CD4-positive, alpha-beta T cell treated with Interferon alpha-2 for 1 hour (primary cell): ENCODE measurements around the gene BCR.
A peak's percentile ranks its signal among the peaks of the same experiment; 100 is the strongest.

Source experiments
- DNase-seq, 2 donors: peaks; one replicate each; pipeline ENCODE4 v3.0.0-alpha.2; 2020 to 2022

The BCR gene

DNA sequence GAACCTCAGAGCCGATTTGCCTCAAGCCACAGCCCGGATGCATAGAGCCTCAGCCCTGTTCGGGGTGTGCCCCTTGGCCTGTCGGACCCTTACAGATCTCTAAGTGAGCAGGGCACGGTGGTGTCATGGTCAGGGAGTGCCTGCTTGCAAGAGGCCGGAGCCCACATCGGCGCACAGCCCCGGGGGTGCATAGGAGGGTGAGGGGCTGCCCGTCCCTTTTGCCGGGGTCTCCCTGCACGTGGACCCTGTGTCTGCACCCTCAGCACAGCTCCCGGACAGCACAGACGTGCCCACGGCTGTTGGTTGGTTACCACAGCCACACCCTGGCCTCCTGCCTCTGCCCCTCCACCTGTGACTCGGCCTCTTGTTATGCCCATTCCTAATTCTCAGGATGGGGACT, 28.5 kb upstream of the BCR start:
- no peak for DNase-seq

DNA sequence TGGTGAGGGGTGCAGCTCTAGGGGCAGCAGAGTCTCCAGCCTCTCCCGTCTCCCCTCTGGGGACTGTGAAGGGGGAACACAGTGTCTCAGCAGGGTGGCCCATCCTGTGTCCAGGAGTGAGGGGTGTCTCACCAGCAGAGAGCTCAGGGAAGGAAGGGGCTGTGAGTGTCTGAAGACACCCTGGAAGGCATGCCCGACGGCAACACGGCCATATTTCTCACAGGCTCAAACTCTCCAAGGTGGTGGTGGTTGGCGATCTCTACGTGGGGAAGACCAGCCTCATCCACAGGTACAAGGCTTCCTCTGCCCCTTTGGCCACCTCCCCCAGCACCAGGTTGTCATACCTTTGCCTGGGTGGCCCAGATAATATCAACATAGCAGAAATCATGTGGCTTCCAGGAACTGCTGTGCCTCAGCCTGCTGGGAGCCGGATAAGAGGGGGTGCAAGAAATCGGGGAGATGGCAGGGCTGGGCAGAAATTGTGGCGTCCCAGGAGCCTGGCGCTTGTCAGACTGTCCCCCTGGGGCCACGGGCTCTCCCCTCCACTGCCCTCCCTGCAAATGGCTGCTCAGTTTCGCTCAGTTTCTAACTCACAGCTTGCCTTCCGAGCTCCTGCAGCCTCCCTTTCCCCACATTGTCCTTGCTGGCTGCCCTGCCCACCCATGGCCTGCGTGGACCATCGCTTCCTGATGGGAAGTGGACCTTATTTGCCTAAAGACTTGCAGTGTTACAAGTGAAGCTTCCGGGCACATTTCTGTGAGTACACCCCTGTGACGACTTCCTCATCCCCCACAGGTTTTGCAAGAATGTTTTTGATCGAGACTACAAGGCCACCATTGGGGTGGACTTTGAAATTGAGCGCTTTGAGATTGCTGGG, 27.8 kb upstream of the BCR start:
- DNase-seq = peak in 1 of 2 donors; percentile 39

DNA sequence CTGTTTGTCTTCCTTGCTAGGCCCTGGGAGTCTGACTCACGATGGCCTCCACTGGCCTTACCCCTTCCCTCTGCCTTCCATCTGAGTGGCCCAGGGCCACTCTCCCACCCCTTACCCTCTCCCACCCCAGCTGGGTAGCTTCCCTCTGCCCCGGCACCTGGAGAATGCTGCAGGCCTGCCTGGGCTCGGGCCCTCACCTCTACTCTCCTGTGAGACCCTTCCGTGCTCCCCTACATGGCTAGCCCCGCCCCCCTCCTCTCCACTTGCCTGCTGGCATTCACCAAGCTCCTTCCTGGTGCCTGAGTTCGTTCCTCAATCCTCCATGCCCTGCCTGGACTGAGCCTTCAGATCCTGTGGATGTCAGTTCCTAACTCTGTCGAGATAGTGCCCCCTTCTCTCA, 26.3 kb upstream of the BCR start:
- DNase-seq = no peak

DNA sequence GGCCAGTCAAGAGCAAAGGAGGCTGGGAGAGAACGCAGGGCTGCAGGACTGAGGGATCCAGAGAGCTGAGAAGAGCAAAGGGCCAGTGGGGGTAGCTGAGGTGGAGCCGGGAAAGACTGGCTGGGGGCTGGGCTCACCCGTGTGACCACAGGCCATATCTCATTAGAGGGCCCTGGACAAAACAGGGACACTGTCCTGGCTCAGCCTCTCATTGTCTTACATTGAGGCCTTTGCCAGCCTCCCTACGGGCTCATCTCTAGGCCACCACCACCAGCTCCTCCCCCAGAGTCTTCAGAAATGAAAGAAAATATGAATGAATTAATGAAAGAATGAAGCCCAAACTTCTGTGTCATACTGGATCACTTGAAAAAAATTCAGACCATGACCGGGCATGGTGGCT, 25.8 kb upstream of the BCR start:
- no peak for DNase-seq

DNA sequence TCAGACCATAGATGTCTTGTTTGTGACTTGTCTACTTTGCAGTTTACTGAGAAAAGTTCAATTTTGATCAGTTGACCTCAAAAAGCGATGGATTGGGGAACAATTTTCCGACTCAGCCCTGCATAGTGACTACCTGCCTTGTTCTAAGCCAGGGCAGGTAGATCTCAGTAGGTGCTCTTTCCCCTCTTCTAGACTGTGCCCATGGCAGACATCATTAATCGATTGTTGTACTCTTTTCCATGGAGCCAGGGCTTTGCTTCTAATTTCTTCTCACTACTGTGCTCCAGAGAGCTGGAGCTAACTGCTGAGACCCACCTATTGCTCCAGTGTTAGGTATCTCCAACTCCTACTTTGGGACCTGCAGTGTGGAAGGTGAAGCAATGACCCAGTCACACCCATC, 25.2 kb upstream of the BCR start:
- DNase-seq = no peak

DNA sequence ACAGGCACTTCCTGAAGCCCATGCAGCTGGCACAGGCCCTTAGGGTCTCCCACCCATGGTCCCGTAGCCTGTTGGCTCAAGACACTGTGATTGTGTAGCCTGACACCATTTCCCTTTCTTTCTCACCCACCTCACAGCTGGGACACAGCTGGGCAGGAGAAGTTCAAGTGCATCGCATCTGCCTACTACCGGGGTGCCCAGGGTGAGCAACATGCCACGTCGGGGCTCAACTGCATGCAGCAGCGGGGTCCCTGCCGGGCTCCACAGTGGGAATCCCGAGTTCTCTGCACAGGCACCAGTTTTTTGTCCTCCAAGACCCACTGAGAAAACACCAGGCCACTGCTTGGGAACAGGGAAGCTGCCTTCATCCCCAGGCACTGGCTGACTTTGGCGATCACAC, 24.5 kb upstream of the BCR start:
- no peak for DNase-seq

DNA sequence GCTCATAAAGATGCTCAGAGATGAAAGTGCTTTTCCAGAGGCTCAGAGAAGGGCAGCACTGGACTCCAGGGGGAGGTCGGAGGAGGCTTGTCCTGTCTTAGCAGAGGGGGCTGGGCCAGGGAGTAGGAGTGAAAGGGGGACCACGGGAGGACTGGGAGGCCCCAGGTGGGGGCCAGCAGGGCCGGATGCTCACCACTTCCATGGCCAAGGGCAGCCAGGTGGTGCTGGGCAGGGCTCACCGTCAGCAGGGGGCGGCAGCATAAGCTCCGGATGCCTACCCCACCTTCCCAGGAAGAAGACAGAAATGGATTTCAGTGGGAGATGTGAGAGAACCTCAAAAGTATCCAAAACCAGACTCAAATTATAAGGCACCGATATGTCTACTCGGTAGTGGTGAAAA, 24.0 kb upstream of the BCR start:
- DNase-seq = no peak

DNA sequence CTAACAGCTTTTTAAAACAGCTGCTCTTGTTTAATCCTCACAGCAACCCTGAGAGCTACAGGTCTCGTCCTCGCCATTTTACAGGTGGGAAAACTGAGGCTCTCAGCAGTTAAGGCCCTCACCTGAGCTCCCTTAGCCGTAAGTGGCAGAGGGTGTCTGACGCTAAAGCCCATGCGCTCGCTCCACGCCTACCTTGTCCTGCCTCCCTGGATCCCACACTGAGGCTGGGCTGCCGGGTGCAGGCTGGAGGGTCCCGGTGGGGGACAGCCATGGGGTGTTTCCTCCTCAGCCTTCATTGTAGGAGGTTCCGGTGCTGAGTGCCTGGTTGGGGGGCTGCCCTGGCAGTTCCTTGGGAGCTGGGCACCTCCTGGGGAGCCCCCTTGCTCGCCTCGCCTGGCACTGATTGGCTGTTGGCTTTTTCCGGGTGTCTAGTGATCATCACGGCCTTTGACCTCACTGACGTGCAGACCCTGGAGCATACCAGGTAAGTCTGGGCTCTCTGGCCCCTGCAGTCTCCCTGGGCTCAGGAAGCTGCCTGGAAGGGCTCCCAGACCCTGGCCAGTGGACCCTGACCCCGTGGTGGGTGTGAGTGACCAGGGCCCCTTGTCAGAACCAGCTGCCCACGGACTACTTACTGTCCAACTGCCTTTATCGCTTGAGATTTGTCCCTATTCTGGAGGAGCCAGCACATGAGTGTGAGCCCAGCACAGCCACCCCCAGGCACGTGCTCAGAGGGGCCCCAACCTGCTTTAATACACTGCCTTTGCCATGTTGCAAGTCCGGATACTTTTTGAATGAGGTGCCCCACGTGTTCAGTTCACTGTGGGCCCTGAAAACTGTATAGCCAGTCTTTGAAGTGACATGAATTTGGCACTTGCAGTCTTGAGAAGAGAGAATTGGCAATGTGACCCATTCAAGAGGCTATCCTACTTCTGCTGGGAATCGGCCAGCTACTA, 22.5 kb upstream of the BCR start:
- DNase-seq = no peak

DNA sequence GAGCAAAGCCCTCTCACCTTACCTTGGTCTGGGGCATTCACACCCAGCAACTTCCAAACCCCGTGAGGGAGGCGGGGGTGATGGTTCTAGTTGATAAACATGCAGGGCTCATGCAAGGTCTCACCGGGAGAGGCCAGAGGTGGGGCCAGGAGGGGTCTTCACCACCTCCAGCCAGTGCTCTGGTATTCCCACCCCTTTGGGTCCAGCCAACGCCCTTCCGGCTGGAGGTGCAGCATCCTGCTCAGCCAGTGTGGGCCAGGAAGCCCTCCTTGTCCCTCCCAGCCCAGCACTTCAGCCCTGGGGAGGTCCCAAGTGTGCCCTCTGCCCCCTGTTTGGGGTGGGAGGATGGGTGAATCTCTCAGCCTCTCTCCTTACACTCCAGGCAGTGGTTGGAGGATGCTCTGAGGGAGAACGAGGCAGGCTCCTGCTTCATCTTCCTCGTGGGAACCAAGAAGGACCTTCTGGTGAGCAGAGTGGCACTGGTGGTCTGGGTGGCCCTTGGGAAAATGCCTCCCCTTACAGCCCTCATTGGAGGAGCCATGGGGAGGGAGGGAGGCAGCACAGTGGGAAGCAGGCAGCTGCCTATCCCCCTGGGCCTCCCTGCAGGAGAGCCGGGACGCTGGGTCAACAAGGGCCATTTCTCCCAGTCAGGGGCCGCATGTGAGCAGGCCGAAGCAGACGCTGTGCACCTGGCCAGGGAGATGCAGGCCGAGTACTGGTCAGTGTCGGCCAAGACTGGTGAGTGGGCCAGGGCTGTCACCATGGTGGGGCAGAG, 21.6 kb upstream of the BCR start:
- no peak for DNase-seq

DNA sequence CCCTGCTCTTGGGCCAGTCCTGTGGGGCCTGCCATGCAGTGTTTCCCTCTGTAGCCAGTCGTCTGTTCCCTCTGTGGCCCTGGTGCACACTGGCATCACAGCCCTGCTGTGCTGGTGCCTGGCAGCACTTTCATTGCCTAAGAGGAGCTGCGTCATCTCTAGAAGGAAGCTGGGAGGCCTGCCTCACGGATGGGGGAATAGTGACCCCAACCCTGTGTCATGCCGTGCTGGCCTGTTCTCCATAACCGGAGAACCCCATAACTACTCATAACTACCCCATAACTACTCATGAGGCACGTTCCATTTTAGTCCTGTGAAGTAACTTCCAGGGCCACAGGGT, 21.0 kb upstream of the BCR start:
- no peak for DNase-seq

DNA sequence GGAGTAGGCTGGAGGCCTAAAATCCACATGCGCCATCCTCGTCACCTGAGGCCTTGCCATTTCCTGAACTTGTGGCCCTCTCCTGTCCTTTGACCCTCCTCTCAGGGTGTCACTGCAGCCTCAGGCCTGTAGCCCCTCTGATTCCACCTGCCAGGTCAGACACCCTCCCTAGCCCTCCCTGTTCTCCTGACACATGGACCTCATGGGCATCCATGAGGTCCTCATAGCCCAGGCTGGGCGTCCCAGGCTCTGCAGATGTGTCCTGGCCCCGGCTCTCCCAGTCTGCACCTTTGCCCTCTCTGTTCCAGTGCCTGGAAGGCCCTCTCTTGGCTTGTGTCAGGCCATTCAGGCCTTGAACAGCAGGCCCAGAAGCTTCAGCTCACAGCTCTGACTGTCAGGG, 19.3 kb upstream of the BCR start:
- DNase-seq = no peak

DNA sequence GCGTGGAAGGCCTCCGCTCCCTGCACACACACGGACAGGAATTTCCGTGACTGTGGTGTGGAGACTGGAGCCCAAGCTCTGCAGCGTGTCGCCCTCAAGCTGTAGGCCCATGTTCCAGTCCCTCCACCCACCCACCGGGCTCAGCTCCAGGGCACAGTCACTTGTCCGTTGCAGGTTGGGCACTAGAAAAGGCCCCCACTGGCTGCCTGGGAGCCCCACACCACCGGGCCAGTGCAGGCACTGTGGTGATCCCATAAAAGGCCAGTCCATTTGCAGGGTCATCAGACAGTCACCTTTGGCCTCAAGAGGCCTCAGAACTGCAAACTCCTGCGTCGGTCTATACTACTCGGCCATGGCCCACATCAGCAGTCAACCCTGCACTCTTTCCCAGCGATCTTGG, 18.7 kb upstream of the BCR start:
- no peak for DNase-seq

DNA sequence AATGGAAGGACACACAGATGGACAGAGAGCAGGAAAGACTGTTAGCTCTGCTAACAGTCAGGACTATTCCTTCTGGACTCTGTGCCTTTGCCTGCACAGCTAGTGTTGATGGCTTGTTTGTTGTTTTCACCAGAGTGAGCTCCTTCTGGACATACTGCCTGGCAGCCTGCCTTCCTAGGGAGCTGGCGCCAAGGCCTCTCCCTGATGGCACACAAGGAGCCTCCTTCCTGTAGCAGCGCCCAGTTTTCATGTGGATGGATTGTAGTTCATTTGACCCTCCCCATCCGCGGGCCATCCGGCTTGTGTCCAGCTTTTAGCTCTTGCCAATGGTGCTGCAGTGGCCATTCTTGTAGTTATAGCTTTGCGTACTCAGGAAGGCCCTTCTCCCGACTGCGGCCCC, 16.6 kb upstream of the BCR start:
- DNase-seq = no peak

DNA sequence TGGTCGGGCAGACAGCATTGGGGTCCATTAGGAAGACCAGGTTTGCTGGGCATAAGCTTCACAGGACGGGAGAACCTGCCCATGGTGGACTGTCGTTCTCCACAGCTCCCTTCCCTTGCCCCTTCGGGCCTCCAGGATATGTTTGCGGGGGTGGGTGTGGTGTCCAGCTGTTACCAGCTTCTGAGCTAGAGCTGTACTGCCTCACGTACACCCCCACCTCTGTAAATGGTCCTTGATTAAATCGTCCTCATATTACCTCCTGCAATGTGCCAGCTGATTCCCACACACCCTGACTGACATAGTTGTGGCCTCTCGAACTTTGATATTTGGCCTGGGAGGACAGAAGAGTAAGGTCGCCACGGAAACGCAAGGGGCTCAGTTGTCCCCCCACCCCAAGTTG, 16.2 kb upstream of the BCR start:
- no peak for DNase-seq

DNA sequence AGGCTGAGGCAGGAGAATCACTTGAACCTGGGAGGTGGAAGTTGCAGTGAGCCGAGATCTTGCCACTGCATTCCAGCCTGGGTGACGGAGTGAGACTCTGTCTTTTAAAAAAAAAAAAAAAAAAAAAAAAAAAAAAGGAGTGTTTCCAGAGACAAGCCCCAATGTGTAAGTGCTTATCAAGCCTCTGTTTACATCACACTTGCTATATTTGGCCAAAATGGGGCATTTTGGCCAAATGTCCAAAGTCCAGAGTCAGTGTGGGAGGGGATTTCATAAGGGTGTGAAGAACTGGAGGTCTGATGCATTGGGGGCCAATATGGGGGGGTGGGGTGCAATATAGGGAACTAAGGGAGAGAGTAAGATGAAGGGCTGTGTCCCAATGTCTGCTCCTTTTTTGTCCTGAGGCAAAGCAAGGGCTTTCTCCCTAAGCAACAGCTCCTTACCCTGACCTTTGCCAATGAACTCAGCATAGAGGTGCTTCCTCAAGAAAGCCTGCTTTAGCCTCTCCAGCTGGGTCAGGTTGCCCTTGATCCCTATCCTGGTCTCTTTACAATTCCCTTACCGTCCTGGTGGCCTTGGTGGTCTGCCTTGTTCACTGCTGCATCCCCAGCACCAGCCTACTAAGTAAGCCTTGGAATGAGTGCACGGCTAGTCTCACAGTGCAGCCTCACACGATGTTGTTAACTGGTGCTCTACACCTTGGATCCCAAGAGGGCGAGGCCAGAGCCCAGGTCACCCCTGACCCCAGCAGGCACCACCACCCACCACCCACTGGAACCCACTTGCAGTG, 14.1 kb upstream of the BCR start:
- DNase-seq = no peak

DNA sequence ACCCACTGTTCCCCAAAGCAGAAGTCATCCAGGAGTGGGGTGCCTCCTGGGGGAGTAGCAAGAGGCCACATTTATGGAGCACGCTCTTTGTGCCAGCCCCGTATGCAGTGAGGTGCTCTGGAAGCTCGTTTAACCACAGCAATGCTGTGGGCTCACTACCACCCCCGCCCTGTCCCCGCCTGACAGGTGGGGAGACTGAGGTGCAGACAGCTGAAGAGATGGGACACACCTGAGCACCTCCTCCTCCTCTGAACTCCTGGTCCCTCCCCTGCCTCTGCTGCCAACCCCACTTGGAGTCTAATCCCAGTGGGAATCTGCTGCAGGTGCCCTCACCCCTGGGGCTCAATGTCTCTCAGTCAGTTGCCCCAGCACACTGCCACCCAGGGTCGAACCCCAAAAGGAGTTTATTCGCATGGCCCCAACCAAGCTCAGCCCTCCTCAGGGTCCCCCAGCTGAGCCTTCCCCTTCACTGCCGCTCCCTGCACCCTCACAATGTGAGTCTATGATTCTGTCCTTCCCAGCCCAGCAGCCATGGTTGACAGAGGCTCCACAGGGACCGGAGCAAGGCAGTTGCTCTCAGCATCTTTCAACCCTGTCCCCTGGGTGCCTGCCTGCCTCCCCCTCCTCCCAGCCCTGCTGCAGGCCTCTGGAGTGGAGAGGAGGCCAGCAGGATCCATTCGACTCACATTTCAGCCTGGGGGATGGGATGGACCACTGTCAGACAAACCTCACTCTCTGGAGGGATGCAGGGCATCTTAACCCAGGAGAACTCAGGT, 13.3 kb upstream of the BCR start:
- no peak for DNase-seq

DNA sequence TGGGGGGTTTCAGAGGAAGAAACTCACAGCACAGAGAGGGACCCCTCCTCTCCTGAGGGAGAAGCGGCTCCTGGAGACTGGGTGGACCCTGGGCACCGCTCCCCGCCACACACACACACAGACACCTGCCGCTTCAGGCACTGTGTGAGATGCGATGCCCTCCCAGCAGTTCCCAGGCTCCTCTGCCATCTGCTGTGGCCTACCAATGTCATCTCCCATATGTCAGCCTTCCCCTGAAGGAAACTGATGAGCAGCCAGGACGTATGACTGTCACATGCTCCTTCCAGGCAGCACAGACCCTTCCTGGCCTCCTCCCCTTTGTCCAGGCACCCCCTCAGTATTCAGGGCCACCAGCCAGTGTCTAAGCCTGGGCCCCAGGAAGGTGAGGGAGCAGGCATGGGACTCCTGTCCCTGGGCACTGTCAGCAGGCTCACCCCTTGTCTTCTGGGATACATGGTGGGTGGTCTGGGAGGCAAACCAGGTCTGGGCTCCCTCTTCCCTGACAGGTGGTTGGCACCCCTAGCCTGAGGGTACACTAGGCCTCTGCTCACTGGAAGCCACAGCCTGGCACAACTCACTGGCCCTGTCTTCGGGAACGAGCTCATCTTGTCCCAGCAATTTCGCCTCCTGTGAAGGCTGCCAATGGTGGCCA, 11.8 kb upstream of the BCR start:
- no peak for DNase-seq

DNA sequence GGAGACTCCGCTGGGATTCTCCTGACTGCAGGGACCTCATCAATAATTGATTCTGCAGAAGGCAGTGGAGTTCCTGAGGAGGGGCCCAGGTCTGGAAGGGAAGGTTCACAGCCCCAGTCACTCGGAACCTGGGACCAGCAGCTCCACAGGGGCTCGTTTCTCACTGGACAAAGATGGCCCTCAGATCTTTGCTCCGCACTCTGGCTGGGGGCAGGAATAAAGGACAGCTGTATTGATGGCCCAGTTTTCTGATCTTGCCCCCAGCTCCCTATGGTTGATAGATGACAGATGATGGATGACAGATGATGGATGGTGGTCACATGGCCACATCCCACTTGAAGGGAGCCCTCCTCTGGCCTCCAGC, 11.3 kb upstream of the BCR start:
- no peak for DNase-seq

DNA sequence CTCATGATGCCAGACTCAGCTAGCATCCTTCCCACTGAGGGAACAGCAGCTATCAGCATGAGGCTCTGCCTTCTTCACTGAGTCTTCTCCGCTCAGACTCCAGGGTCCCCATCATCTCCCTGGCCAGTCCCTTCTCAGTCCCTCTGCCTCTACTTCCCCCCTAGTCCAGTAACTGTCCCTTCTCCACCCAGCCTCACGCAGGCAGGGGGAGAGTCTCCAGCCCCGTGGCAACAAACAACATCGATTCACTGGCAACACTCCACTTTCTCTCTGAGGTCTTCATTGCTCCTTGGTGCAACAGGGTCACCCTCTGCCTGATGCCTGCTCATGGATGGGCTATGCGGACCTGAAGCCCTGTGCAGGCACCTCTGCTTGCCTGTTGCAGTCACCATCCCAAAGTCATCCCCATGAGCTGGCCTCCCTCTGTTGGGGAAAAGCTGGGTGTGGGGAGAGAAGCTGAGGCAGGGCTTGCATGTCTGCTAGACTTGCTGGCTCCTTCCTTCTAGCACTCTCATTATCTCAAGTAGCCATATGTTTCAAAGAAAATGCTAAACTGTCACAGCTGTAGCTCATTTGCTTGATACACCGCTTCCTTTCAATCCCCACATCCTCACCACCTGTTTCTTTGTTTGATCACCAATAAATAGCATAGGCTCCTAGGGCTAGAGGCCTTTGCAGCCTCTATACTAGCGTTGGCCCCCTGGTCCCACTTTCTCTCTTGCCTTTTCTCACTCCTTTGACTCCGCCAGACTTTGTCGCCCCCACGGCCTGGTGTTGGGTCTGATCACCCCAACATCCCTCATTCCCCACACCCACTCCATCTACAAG, 4.3 kb upstream of the BCR start:
- DNase-seq = no peak

DNA sequence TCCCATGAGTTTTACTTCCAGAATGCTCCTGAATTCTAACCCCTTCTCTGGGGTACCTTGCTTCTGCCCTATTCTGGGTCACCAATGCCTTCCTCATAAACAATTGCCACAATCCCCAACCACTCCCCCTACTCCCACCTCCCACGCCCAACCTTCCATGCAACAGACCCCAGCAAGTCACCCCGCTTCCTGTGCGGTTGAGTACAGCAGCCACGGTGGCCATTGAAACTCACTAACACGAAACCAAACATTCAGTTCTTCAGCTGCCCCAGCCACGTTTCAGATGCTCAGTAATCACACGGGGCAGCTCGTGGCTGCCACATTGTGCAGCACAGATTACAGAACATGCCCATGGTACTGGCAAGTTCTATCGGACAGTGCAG, 3.7 kb upstream of the BCR start:
- DNase-seq = no peak
